ENCODE results near the gene LEFTY2.
"Not testable (repeated sequence)": the region's sequence is repeated elsewhere in the genome, so short reads cannot be mapped to it uniquely, and the experiment has no call there.

The LEFTY2 gene

DNA sequence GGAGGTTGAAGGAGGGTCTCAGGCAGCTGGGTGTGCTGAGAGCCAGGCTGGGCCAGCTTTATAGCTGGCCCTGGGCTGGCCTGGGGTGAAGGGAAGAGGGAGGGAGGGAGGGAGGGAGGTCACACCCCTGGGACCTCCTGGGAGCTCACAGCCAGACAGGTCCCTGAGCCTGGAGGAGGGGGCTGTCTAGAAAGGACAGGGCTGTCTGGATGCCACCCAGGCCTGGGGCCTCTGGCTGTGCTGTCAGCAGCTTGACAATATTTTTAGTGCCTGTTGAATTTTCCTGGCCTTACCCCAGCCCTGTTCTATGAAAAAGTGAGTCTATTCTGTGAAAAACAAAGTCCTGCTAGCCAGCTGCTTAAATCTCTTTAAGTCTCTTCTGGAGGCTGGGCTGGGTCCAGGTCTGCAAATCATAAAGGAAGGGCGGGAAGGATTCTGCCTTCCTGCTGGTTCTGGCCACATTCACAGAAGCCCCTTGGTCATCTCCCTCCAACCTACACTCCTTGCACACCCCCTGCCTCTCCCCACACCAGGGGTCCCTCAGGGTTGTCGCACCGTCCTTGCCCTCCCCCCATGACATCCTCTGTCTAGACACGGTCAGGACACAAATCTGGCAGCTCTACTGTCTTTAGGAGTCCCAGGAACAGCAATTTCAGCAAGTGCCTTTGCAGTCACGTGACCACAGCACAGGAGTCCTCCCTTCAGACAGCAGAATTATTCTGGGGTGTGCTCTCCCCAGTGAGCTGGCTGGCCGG, at the start of gene LEFTY2:
LEFTY2 (minus strand) TSS at position 34 of the 755 bp plus-strand sequence. CDS start 80 bp downstream, outside the sequence.
- in situ Hi-C loops (cut with MboI; ENCODE audit: low sequenced_read_pairs): no loop called here

- in situ Hi-C loops (cut with MboI; ENCODE audit: low sequenced_read_pairs): no loop called here
Observed at GRCh38 chr1:225987491-225988316, 46.7 kb upstream of the LEFTY2 start.

DNA sequence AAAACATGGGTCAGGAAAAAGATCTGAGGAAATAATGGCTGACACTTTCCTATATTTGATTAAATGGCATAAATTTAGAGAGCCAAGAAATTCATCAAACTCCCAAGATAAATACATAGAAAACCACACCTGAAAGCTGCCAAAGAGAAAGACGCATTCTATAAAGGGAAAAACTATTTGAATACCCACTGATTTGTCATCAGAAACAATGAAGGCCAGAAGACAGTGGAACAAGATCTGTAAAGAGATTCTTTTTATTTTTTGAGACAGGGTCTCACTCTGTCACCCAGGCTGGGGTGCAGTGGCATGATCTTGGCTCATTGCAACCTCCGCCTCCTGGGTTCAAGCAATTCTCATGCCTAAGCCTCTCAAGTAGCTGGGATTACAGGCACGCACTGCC, 40.7 kb upstream of the LEFTY2 start:
- in situ Hi-C loops (cut with MboI; ENCODE audit: low sequenced_read_pairs): loop anchor here (5.0 kb wide), 1 partner anchor 504 kb away; no protein-coding TSS in a partner anchor

DNA sequence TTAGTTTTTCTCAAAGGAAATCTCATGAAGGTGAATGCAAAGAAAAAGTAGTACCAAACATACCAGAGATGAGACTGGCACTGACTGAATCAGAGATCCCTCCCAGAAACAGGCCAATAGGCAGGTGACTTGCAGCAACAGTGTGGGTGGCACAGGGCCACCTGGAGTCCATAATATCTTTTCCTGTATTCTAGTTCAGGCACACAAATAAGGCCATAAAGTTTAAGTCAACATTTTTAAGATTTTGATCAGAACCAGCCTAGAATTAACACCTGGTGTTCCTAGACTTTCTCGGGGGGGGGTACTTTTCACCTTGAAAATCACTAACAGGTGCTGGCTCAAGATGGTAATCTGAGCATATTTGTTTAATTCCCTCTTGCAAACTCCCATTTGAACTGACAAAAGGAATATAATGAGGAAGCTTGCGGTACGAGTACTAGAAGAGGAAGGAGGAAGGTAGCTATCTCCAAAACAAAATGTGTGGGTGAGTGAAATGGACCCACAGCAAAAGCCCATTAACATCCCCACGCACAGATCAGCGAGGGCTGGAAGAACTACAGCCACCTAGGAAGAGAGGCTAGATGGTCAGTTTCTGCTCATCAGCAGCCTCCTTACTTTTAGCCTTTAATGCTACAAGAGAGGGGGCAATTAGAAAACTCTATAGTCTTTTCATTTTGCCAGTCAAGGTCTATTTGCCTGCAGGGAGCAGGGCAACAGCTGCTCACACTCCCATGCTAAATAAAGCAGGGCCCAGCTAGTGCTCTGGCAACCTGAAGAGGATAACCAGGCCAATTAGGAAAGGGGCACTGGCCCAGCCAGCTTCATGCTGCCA, 39.2 kb upstream of the LEFTY2 start:
- in situ Hi-C loops (cut with MboI; ENCODE audit: low sequenced_read_pairs): loop anchor here (5.0 kb wide), 1 partner anchor 503 kb away; no protein-coding TSS in a partner anchor

GRCh38 chr1:225979421-225979820, 38.4 kb upstream of the LEFTY2 start:
- in situ Hi-C loops (cut with MboI; ENCODE audit: low sequenced_read_pairs): no loop called here

- in situ Hi-C loops (cut with MboI; ENCODE audit: low sequenced_read_pairs): no loop called here
Observed at GRCh38 chr1:225977937-225978748, 37.1 kb upstream of the LEFTY2 start.

DNA sequence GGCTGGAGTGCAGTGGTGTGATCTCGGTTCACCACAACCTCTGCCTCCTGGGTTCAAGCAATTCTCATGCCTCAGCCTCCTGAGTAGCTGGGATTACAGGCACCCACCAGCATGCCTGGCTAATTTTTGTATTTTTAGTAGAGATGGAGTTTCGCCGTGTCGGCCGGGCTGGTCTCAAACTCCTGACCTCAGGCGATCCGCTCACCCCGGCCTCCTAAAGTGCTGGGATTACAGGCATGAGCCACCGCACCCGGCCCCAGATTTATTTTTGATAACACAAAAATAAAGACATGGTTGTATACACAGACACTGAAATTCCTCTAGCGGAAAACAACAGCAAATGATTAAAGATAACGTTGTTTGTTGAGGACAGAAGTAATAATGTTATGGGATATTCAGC, 34.1 kb upstream of the LEFTY2 start:
- in situ Hi-C loops (cut with MboI; ENCODE audit: low sequenced_read_pairs): not testable (repeated sequence)

DNA sequence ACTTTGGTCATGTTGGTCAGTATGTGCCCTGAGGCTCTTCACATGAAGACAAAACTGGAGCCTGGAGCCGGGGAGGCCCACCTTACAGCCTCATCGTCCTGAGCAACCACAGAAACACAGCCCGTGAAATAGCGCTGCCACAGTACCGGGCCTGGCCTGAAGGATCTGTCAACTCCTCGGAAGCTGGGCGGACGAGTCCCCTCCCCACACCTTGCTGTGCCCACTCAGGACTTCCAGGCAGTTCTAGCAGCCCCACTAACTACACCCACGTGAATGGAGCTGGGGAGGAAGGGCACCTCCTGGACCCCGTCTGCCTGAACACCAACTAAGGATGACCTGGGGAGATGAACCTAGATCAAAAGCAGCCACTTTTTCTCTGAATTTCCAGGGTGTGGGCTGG, 33.4 kb upstream of the LEFTY2 start:
- in situ Hi-C loops (cut with MboI; ENCODE audit: low sequenced_read_pairs): no loop called here

DNA sequence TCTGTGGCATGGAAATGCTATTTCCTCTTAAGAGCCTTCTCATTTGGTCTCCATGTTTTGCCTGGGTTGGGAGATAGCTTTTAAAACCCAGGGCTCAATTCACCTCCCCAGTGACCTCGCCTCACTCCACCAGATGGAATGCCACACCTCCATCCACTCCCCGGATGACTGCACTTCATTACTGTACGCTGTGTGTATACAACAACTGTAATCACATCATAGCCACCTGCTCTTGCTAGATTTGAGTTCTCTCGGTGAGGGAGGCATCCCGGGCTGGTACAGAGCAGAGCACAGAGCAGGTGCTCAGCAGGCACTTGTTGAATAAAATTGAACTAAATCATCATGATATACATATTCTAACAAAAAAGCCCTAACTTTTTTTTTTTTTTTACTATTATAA, 32.1 kb upstream of the LEFTY2 start:
- in situ Hi-C loops (cut with MboI; ENCODE audit: low sequenced_read_pairs): no loop called here

- in situ Hi-C loops (cut with MboI; ENCODE audit: low sequenced_read_pairs): no loop called here
Observed at GRCh38 chr1:225972344-225973152, 31.5 kb upstream of the LEFTY2 start.

GRCh38 chr1:225970592-225971157, 29.7 kb upstream of the LEFTY2 start:
- in situ Hi-C loops (cut with MboI; ENCODE audit: low sequenced_read_pairs): not testable (repeated sequence)

GRCh38 chr1:225969751-225970150, 28.7 kb upstream of the LEFTY2 start:
- in situ Hi-C loops (cut with MboI; ENCODE audit: low sequenced_read_pairs): not testable (repeated sequence)

DNA sequence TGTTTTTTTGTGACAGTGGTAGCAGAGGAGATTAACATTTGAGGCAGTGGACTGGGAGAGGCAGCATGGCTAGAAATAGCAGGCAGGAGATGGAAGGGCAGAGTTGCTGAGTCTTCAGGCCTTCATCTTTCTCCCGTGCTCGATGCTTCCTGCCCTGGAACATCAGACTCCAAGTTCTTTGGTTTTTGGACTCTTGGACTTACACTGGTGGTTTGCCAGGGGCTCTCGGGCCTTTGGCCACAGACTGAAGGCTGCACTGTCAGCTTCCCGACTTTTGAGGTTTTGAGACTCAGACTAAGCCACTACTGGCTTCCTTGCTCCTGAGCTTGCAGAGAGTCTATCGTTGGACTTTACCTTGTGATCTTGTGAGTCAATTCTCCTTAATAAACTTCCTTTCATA, 24.2 kb upstream of the LEFTY2 start:
- in situ Hi-C loops (cut with MboI; ENCODE audit: low sequenced_read_pairs): no loop called here

DNA sequence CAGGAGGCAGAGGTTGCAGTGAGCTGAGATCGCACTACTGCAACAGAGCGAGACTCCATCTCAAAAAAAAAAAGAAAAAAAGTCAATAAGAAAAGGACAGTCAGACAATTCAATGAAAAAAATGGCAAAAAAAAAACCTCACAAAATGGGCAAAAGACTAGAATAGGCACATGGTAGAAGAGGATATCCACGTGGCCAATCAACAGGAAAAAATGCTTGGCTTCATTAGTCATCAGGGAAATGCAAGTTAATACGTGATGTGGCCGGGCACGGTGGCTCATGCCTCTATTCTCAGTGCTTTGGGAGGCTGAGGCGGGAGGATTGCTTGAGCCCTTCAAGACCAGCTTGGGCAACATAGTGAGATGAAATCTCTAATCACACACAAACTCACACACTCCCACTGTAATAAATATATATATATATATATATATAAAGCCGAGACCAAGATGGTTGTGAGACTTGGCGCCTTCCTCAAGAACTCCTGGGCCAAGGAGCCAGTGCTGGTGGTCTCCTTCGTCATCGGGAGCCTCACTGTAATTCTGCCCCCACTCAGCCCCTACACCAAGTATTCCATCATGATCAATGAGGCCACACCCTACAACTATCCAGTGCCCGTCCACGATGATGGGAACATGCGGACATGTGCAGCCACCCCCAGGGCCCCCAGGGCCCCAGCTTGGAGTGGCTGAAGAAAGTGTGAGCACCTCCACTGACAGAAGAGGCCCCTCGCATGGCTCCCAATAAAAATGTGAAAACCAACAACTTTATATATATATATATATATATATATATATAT, 22.9 kb upstream of the LEFTY2 start:
- in situ Hi-C loops (cut with MboI; ENCODE audit: low sequenced_read_pairs): no loop called here

GRCh38 chr1:225962440-225962975, 21.5 kb upstream of the LEFTY2 start:
- in situ Hi-C loops (cut with MboI; ENCODE audit: low sequenced_read_pairs): no loop called here

- in situ Hi-C loops (cut with MboI; ENCODE audit: low sequenced_read_pairs): no loop called here
Observed at GRCh38 chr1:225961659-225962439, 20.8 kb upstream of the LEFTY2 start.

DNA sequence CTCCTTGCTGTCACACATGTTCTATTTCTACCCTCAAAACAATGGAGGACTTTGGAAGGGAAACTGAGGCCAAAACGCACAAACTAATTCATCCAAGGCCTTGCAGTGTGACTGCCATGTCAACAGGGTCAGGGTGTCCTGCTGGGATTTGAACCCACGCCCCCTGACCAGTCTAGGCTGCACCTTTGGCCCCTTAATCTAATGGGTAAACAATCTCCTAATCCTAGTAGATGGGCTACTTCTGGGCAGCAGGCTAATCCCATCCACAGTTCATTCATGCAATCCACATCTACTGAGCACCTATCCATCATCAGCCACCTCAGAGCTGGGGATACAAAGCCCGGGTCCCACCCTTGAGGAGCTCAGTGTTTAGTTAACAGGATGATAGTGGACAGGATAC, 17.0 kb upstream of the LEFTY2 start:
- in situ Hi-C loops (cut with MboI; ENCODE audit: low sequenced_read_pairs): no loop called here
